Stimulated activated CD4-positive, alpha-beta T cell treated with anti-CD3 and anti-CD28 coated beads, Interleukin-2, amount 100 ng/mL, for 48 hours (primary cell): Measurements from ENCODE around the gene C1orf74.
A peak's percentile ranks its signal among the peaks of the same experiment; 100 is the strongest.

Experiments
- DNase-seq, 2 donors: peaks; one replicate each; pipeline ENCODE4 v3.0.0-alpha.2; 2020

Gene C1orf74

DNA sequence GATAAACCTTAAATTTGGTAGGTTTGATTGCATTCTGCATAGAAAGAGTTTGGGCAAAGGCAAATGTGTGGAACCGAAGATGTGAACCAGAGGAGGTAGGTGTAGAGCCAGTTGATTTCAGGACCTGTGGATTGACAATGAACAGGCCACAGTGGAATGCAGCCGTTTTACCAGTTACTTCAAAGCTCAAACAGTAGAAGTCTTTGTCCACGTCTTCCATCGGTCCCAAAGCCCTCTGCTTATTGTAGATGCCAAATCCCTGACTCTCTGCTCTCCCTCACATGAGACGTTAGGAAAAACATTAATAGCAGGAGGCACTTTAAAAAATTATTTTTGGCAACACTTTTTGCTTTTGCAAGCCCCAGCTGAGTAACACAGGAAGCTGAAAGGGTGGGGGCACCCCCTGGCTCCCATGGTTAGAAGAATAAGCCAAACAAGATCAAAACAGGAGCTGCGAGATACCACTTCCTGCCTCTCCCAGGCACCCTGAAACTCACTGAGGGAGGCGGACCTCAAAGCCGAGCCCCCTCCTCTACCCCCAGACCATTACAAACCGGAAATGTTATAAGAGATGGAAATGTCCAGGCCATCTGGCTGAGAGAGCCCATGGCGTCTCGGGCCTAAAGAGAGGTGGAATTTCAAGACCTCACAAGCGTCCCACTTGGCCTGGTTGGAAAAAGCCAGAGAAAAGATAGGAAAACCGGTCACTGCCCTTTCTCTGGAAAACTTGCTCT is 15.0 kb downstream of the C1orf74 start:
- peak; percentile 52 to 60 for DNase-seq

DNA sequence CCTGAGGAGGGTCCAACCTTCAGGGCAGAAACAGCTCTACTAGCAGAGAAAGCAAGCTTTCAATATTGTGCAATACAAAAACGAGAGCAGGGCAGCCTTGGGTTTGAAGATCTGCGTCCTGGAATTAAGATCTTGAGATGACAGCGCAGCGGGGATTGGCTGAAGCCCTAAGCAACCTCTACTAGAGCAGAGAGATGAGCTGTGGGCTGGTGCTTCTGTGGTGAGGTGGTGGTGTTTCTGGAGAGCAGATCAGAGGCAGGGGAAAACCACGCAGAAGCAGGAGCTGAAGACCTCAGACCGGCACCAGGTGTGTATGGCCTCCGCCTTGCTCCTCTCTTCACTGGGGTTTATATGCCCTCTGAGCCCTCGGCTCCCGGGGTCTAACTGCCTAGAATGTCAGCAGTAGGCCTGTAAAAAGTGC is 16.0 kb downstream of the C1orf74 start:
- DNase-seq: peak; percentile 65 to 71

DNA sequence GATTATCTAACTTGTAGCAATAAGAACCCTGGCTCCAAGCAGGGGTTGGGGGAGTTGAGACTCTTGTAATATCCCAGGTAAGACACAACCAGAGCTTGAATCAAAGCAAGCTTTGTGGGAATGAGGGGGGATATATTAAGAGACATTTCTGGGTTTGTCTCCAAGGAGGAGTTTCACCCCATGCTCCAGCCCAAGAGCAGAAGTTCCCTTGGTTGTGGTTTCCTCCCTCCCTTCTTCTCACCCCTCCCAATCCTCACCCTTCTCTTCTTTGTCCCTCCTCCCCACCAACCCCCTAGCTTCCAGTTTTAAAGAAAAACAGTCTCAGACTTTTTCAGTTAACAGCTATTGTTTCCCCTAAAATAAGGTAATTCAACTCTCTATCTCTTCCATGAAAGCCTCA is 16.7 kb downstream of the C1orf74 start:
- no peak for DNase-seq

DNA sequence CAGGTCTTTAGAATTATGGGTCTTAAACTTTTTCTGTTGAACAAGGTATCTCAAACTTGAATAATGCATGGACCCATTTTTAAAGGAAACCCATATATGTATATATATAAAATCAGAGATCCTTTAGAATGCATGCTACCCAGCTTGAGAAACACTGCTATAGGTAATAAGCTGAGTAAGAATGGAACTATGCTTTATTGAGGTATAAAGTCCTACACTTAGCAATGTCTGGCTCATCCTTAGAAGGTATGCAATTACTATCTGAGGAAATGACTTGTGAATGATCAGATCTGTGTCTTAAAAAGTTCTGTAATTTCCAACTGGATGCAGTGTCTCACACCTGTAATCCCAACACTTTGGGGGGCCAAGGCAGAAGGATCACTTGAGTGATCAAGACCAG is 17.3 kb downstream of the C1orf74 start:
- DNase-seq: no peak

DNA sequence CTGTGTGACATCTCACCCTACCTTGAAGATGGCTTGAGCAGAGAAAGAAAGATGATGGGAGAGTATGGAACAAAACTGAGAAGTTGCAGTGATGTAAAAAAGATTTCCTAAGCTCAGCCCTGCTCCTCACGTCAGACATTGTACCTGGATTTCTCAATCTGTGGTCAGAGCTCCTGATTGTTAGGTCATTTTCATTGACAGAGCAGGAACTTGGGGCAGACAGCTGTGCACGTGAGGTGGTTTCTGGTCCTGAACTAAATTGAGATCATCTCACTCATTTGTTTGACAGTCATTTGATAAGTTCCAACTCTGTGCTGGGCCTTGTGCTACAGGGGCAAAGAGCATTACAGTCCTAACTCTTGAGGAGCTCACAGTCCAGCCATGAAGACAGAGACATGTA is 18.3 kb downstream of the C1orf74 start:
- DNase-seq: no peak

DNA sequence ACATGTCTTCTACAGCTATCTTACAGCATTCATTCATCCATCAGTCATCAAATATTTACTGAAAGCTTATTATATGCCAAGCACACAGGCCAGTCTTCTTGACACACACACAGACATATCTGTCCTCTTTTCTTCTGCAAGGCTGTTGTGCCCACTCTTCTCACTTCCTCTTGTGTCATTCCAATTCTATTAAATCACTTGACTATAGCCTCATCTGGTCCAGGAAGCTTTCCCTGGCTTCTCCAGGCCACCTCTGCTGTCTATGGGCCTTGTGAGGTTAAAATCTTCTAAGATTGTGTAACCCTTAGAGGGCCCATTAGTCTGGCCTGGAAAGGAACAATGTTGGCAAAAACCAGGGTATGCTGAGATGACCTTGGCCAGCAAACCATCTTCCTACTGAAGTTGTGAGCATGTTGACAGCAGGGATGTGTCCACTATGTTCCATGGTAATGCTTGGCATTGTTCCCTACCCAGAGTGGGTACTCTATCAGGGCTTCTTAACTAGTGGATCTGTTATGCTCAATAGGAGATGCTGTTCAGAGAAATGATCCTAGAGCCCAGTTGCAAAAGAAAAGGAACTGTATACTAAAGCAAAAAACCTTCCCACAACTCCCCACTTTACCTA is 23.2 kb downstream of the C1orf74 start:
- no peak for DNase-seq

DNA sequence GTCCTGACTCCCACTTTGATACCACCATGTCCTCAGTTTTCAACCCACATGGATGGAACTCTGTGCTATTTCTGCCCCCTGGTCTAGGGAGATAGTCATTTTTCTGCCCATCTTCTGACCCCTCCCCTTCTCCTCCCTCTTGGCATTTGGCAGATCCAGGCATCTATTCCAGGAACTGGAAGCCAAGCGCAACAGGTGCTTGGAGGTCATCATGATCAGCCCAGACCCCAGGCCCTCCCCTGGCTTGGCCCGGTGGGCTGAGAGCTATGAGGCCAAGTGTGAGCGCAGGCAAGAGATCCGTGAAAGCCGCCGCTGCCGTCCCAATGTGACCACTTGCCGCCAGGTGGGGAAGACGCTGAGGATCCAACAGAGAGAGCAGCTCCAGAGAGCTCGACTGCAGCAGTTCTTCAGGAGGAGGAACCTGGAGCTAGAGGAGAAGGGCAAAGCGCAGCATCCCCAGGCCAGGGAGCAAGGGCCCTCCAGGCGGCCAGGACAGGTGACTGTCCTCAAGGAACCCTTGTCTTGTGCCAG is 24.5 kb downstream of the C1orf74 start:
- DNase-seq: no peak

DNA sequence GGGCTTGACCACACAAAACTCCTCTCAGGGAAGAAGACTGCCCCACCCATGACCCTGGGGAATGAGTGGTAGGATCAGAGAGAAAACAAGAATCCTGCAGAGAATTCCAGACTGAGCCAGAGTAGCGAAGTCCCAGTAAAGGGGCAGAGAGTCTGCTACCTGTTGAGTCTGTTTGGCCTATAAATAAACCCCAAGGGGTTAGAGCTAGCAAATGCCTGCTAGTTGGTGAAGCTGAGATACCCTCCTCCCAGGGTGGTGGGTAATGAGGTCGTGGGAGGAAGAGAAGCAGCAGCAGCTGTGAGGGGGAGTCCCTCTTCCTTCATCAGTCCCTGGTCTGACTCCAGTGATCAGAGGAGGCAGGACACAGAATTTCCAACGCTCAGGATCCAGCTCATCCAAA is 26.0 kb downstream of the C1orf74 start:
- no peak for DNase-seq

DNA sequence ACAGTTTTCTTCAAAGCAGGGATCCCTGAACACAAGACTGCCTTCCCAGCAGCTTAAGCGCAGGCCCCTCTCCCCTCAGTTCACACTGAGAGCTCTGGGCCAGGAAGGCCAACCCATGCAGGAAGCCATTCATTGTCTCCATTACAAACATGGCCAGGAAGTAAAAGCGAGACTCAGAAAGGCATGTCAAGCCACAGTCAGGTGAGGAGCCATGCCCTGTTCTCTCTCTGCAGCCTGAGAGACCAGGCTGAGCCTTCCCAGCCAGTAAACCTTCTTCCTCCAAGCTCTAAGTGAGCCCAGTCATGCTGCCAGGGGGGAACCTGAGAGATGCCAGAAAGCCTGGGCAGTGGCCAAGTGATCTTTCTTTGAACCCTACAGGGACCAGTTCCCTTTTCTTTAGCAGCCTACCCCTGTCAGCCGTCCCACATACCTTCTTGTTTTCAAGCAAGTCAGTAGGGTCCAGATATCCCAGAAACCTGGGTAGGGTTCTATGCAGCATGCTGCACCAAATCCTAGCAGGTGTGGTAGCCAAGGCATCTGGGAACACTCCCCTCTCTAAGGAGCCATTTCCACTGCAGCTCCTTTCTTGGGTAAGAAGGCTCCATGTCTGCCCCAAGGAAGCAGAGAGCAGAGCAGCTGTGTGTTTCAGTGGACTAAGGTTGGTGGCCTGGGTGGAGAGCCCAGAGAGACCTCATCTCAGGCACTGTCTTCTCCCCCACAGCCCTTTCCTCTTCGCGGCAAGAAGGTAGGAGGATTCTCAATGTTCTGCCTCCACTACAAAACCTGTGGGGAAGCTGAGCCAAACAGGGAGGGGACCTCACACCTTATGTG is 27.5 kb downstream of the C1orf74 start:
- no peak for DNase-seq

DNA sequence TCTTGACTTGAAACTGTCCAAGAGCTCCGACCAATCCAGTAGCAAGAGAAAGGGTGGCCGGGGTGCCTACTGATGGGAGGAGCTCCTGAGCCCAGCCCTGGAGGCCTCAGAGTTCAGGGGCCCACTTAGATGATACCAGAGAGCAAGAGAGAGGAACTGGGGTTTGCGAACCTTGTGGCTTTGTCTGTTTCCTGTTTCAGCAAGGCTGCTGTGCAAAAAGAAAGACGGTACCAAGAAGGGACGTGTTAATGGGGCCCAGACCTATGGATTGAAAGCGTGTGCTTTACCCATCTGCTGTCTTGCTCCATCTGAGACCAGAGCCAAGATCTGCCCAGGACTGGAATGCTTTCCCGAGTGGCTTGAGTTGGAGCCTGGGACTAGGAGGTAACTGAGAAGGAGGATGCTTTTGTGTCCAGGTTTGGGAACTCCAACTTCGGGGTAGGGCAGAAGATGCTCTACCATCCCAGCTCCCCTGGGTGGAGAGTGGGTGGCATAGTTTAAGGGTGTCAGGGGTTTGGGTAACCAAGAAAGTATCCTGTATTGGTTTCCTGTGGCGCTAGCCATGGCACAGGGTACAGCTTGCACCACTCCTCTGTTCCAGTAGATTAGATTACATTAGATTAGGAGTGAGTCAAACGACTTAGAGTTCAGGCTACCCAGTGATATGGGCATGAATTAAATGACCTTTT is 28.3 kb downstream of the C1orf74 start, which contains the start of gene TRAF3IP3:
Gene TRAF3IP3 (plus strand): TSS at position 128 of the 689 bp plus-strand sequence. CDS start 3,987 bp downstream, outside the sequence.
- DNase-seq: peak; percentile 63 to 65

DNA sequence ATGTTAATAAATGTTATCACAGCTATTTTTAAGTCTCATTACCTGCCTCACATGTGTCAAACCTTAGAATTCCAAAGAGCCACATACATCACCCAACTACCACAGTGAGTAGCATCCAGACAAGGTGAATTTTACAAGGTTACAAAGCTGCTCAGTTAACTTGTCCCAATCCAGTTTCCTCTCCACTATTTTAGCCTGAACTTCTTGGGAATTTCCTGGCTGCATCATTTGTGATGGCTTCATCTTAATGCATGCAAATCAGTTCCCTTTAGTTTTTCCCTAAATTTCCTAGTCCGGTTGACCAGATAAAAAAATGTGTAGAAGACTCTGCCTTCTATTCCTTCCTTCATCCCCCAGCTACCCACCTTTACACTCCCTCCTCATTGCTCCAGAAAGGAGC is 29.1 kb downstream of the C1orf74 start:
- no peak for DNase-seq

DNA sequence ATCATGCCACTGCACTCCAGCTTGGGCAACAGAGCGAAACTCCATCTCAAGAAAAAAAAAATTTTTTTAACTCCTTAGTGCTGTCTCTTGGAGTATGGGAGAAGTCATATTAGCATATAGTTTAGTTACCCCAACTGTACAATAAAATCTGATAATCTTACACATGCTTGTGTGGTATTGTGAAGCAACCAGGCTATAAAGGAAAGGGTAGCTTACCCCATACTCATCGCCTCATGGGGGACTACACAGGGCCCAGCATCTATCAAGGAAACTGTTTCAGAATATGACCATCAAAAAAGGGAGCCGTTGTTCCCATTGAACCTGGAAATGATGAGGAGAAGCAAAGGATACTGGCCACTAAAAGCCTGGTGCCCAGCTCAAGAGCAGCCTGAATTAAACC is 31.5 kb downstream of the C1orf74 start:
- no peak for DNase-seq

DNA sequence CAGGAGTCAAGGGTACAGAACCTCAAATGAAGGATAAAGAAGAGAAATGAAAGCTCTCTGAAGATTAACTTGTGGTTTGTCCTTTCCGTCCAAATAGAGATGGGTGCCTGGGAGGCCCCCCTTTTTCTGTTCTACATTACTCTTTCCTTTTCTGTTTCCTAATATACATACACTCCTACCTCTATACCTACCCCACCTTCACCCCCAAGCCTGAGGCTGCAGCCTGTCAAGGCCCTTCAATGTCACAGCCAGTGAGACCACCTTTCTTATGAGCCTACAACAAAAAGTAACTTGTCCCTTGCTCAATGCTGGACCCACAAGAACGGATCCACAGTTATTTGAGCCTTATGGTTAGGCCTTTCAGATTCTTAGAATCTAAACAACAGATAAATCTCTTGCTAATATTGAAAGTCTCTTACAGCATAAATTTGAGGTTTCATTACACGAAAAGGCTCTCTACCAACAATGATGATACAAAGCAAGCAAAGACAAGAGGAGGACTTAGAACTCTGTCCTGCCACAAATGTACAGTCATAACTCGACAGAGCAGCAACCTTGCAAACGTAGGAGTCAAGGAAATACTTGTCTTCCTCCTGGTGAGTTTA is 32.6 kb downstream of the C1orf74 start:
- peak in 1 of 2 donors; percentile 38 for DNase-seq

DNA sequence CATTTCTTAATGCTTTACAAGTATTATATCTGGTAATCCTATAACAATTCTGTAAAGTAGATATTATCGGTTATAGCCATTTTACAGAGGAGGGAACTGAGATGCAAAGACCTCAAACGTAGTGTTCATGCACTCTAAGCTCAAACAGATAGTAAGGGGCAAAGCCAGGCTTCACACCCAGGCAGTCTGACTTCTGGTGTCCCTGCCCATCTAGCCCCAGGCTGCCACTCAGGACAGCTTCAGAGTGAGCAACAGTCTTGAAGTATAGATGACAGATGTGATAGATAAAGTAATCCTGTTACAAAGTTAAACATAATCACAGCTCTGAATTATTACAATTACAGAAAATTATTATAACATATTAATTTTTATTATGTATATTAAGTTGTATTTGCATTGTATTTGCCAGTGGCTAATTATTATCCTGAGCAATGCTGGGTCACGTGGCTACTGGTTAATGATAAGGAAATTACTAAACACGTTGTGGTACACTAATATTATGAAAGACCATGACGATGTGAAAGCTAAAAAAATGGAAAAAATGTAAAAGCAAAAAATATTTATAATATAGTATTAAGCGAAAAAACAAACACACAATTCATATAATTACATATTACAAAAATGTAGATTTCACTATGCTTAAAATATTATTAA is 34.6 kb downstream of the C1orf74 start:
- no peak for DNase-seq

DNA sequence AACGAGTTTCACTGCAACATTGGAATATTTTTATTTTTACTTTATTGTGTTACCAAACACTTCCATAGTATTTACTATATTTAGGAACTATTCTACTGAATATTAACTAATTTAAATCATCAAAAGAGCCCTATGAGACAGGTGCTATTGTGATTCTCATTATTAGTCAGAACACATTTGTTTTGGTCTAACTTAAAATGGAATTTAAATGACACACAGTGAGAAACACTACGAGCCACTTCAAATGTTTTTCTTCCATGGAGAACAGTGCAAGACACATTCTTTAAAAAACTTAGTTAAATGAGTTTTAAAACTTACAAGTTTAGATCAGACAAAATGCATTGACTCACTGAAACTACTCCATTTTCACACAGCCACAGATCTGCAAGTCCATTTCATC is 35.2 kb downstream of the C1orf74 start:
- DNase-seq: no peak

DNA sequence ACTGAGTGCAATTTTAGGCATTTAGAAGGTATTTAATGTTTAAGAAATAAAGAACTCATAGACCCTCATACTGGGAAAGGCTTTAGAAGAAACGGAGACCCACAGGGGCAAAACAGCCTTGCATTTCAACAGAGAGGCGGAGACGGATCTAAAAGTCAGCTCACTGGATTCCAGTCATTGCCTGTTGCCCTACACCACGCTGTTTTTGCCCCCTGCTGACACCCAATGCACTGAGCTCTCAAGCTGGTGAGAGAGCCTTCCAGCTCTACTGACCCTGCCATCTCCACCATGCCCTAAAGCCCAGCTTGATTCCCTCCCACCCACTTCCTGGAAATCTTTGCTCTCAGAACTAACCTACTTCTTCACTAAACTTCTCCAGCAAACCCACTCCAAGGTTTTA is 35.7 kb downstream of the C1orf74 start:
- DNase-seq: no peak

DNA sequence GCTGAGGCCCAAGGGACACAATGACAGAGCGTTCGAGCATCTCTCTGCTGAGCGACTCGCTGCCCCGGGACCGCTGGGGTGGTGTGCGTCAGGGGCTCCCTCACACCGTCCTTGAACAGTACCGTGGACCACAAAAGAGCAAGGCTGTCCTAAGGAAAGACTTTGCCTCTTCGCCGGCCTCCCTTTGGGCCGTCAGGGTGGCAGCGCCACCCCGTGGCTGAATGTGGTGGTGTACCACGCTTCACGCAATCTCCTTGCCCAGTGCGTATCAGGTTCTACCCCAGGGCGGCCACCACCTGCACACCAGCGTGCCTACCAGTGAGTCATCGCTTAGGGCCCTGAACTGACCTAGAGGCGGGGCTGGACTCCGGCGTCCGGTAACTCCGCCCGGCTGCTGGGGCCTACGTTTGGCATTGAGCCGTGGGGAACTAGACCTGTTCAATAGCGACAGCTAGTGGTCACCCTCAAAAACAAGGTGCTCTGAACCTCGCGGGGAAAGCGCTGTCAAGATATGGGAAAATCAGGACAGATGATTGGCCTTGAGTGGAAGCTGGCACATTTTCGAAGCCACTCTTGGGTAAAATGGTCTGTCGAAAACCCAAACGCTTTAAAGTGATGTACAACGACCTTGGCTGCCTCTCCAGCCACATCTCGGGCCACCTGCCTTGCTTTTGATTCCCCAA is 36.6 kb downstream of the C1orf74 start:
- peak; percentile 89 to 93 for DNase-seq

DNA sequence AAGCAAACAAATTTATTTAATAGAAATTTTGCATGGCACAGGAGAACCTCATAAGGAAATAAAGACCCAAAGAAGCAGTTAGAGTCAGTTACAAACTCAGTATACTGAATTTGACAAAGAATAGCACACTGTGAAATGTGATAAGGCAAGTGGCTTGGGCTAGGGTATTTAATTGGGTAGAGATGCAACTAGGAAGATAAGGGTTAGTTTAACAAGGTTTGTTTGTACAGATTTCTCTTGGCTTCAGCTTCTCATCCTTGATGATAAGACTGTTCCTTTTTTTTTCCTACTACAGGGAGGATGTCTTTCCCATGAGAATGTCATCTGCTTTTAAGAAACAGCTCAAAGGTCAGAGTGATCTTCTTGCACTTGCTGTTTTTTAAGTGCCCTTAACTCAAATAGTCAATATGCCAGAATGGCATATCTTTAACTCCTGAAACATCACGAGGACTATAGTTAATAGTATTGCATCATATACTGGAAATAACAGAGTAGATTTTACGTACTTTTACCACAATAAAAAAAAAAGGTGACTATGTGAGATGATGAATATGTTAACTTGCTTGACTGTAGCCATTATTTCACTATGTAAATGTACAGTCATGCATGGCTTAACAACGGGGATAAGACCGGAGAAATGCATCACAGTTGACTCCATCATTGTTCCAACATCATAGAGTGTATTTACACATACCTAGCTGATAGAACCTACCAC is 37.8 kb downstream of the C1orf74 start:
- DNase-seq: no peak

DNA sequence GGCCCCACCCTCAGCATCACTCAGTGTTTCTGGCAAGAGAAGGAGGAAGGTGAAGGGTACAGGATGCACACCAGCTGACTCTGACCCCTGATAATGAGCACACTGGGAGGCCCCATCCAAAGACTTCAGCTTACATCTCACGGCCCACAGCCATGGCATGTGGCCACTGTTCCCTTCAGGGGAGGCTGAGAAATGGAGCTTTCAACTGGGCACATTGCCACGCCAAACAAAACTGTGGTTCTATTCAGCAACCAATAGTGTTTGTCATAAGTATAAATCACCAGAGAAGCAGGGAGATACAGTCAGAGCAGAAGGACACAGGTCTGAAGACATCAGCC is 41.2 kb downstream of the C1orf74 start:
- no peak for DNase-seq

DNA sequence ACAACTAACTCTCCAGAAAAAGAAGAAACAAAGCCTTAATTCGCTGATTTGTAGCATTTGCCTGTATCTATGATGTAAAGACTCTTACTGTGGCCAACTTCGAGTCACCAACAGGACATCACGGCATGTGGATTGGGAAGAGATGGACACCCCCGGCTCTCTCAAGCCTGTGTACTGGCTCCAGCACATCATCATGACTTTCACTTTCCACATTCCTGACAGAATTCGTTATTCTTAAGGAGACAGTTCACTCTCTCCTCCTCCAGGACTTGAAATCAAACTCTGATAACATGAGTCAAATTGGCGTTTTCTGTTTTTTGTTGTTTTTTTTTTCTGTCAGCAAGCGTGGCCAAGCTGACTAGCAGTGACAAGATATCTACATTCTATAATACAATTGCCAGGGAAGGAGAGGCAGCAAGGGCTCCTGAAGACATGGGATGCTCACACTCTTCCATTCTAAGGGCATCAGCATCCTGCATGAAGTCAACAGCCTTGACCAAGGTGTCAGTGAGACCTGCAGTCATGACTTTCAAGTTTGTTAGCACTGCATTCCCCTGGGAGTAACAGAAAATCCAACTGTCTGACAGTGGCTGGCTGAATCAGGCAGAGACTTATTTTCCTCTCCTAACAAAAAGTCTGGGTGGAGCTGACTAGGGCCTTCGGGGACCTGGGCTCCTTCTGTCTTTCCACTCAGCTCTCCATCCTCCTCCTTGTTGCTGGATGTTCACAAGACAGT is 41.8 kb downstream of the C1orf74 start:
- no peak for DNase-seq
